Measurements from ENCODE around the gene TXLNG.

DNA sequence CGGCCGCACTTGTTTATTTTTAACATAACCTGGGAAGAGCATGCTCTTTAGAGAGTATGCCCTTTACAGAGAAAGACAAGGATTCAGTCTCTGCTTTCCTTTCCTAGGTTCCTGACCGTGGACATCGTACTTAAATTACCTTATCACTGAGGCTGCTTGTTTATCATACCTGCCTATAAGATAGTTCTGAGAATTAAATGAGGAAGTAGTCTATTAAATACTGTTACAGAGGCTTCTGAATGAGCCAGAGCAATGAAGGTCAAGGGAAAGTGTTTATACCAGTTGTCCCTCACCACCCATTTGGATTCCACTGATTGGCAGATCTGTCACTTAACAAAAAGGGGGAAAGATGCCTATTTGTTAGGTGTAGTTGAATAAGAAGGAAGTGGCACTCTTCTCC is 10.0 kb downstream of the TXLNG start:
- TF ChIP-seq CTCF (IDR thresholded peaks at IDR 0.05) (no peak), POLR2A (IDR thresholded peaks at IDR 0.05) (no peak)

Data from vagina (tissue), 2 donors.